Measurements from ENCODE around the gene KANK4.

DNA sequence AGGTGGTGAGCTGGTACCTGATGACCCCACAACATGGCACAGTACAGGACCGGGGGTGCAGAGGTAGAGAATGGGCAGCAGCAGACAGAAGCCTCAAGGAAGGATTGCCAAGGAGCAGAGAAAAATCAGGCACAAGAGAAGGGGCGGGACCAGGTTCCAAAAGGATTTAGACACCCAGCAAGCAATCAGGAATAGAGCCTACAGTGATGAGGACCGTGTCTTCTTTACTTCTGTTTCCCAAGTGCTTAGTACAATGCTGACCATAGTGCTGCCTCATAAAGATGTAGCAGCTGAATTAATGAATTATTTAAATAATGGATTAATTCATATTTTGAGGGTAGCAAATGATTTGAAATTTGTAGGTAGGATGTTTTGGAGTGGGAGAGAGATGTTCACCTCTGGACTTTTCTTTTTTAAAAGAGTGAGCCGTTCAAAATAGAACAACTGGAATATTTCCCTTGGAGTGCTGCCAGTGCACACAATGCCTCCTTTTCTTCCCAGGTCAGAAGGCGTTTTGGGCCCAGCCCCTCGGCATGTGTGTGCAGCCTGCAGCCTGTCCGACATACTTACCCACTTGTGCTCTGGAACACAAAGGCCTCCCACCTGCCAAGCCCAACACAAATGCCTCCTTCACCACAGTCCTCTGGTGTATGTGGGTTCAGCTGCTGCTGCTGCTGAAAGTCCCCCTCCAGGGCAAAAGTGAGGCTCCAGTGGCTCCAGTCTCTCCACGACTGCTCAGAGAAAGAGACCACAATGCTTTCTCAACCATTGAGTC is 19.6 kb downstream of the KANK4 start:
- TF ChIP-seq, protein P1, sequence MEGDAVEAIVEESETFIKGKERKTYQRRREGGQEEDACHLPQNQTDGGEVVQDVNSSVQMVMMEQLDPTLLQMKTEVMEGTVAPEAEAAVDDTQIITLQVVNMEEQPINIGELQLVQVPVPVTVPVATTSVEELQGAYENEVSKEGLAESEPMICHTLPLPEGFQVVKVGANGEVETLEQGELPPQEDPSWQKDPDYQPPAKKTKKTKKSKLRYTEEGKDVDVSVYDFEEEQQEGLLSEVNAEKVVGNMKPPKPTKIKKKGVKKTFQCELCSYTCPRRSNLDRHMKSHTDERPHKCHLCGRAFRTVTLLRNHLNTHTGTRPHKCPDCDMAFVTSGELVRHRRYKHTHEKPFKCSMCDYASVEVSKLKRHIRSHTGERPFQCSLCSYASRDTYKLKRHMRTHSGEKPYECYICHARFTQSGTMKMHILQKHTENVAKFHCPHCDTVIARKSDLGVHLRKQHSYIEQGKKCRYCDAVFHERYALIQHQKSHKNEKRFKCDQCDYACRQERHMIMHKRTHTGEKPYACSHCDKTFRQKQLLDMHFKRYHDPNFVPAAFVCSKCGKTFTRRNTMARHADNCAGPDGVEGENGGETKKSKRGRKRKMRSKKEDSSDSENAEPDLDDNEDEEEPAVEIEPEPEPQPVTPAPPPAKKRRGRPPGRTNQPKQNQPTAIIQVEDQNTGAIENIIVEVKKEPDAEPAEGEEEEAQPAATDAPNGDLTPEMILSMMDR (IDR thresholded peaks at IDR 0.05) = no peak
- TF ChIP-seq EZH2 (IDR thresholded peaks at IDR 0.05; ENCODE audit: borderline replicate concordance, insufficient read depth, low read depth, low read length, poor library complexity, severe bottlenecking) = no peak

Measured in B cell (primary cell).